GM23338 (cell line): Measurements from ENCODE around the gene LMNA. TPM values are rescaled to one million over a fixed set of nuclear protein-coding genes. Genes with fewer than 3 reads are reported as not detected.

Experiments
- ATAC-seq: fragments of 200-7000 bp; cut with Tn5 transposase; 3 replicates; pipeline ENCODE4 v1.9.1; 2020
- DNase-seq: peaks from one replicate; pipeline ENCODE4 v3.0.0-alpha.2; 2015; ENCODE audit warnings: low spot score
- H2AFZ ChIP-seq: fragments of 200-600 bp; sonication (generic); 2 replicates; pipeline ENCODE4 v1.8.0; 2016; ENCODE audit warnings: antibody characterized with exemption, mild to moderate bottlenecking, moderate library complexity
- H3F3A ChIP-seq: fragments of 200-600 bp; sonication (generic); replicated peaks from 2 replicates; pipeline ENCODE4 v1.8.0; 2017; ENCODE audit warnings: antibody characterized with exemption, mixed run types, low read depth
- H3K27ac ChIP-seq: fragments of 200-600 bp; sonication (generic); 2 replicates; pipeline ENCODE4 v1.6.1; 2016; ENCODE audit warnings: low read depth
- H3K27me3 ChIP-seq: fragments of 200-600 bp; sonication (generic); 2 replicates; pipeline ENCODE4 v1.8.0; 2016; ENCODE audit warnings: mild to moderate bottlenecking, mixed run types, moderate library complexity; ENCODE audit not compliant: insufficient read depth
- H3K36me3 ChIP-seq: fragments of 200-600 bp; sonication (generic); 2 replicates; pipeline ENCODE4 v1.8.0; 2016; ENCODE audit warnings: mild to moderate bottlenecking; ENCODE audit not compliant: insufficient read depth
- H3K4me1 ChIP-seq: fragments of 200-600 bp; sonication (generic); 2 replicates; pipeline ENCODE4 v1.8.0; 2016; ENCODE audit warnings: mild to moderate bottlenecking, moderate library complexity; ENCODE audit not compliant: insufficient read depth
- H3K4me2 ChIP-seq: fragments of 200-600 bp; sonication (generic); 2 replicates; pipeline ENCODE4 v1.7.1; 2017; ENCODE audit warnings: mixed run types
- H3K4me3 ChIP-seq: fragments of 200-600 bp; sonication (generic); 2 replicates; pipeline ENCODE4 v1.6.1; 2016; ENCODE audit warnings: mixed run types
- H3K79me2 ChIP-seq: fragments of 200-600 bp; sonication (generic); replicated peaks from 2 replicates; pipeline ENCODE4 v1.8.0; 2017; ENCODE audit warnings: mild to moderate bottlenecking; ENCODE audit not compliant: insufficient read depth
- H3K9me2 ChIP-seq: fragments of 200-600 bp; sonication (generic); 2 replicates; pipeline ENCODE4 v1.8.0; 2017; ENCODE audit not compliant: insufficient read depth
- H4K20me1 ChIP-seq: fragments of 200-600 bp; sonication (generic); replicated peaks from 2 replicates; pipeline ENCODE4 v1.8.0; 2017; ENCODE audit warnings: mild to moderate bottlenecking; ENCODE audit not compliant: insufficient read depth
- H3K27ac Mint-ChIP-seq: 2 replicates; pipeline ENCODE4 v1.8.0; 2020; ENCODE audit warnings: inconsistent platforms, mild to moderate bottlenecking, moderate library complexity, mixed read lengths
- H3K27me3 Mint-ChIP-seq: 3 replicates; pipeline ENCODE4 v1.8.0; 2022; ENCODE audit warnings: low read depth, mild to moderate bottlenecking, moderate library complexity, mixed read lengths, inconsistent platforms; ENCODE audit not compliant: insufficient read depth, poor library complexity
- H3K36me3 Mint-ChIP-seq: 3 replicates; pipeline ENCODE4 v1.8.0; 2021; ENCODE audit warnings: low read depth, mild to moderate bottlenecking, inconsistent platforms, moderate library complexity, mixed read lengths
- H3K4me1 Mint-ChIP-seq: 3 replicates; pipeline ENCODE4 v1.8.0; 2020; ENCODE audit warnings: mild to moderate bottlenecking, inconsistent platforms, mixed read lengths
- H3K4me3 Mint-ChIP-seq: 3 replicates; pipeline ENCODE4 v1.8.0; 2021; ENCODE audit warnings: moderate library complexity, mild to moderate bottlenecking, inconsistent platforms, mixed read lengths
- H3K9me3 Mint-ChIP-seq: 3 replicates; pipeline ENCODE4 v1.8.0; 2020; ENCODE audit warnings: moderate library complexity, mild to moderate bottlenecking, inconsistent platforms, mixed read lengths
- CREB1 ChIP-seq: fragments of 250-450 bp; sonication (Bioruptor Pico); IDR thresholded peaks from 2 replicates; pipeline ENCODE4 v1.5.0; 2020; ENCODE audit warnings: low read depth, mild to moderate bottlenecking, moderate library complexity
- CTCF ChIP-seq, 2 experiments: fragments of 200-600 bp in 1 of 2; sonication (generic) in 1 of 2; conservative IDR thresholded peaks; 2 replicates each; pipeline versions ENCODE4 v1.5.1 to v1.6.1; 2016 to 2017; ENCODE audit warnings: antibody characterized with exemption in 2 of 2, low read depth in 2 of 2, mild to moderate bottlenecking in 2 of 2, moderate library complexity in 1 of 2
- ETS1 ChIP-seq: IDR thresholded peaks from 2 replicates; pipeline ENCODE4 v1.6.1; 2016; ENCODE audit warnings: antibody characterized with exemption
- EZH2 ChIP-seq: fragments of 200-600 bp; sonication (generic); IDR thresholded peaks from one replicate; pipeline ENCODE4 v1.8.0; 2017; ENCODE audit warnings: antibody characterized with exemption, mild to moderate bottlenecking, low read depth; ENCODE audit not compliant: unreplicated experiment
- EZH2phosphoT487 ChIP-seq: fragments of 200-600 bp; sonication (generic); IDR thresholded peaks from one replicate; pipeline ENCODE4 v1.8.1; 2018; ENCODE audit warnings: antibody characterized with exemption; ENCODE audit not compliant: unreplicated experiment
- JUNB ChIP-seq: IDR thresholded peaks from one replicate; pipeline ENCODE4 v1.6.1; 2016; ENCODE audit warnings: antibody characterized with exemption; ENCODE audit not compliant: unreplicated experiment
- NANOG ChIP-seq: IDR thresholded peaks from 2 replicates; pipeline ENCODE4 v1.6.1; 2016; ENCODE audit warnings: antibody characterized with exemption, borderline replicate concordance
- POLR2AphosphoS5 ChIP-seq: IDR thresholded peaks from 2 replicates; pipeline ENCODE4 v1.6.1; 2016; ENCODE audit warnings: antibody characterized with exemption, low read depth
- REST ChIP-seq: IDR thresholded peaks from one replicate; pipeline ENCODE4 v1.6.1; 2018; ENCODE audit warnings: antibody characterized with exemption; ENCODE audit not compliant: unreplicated experiment
- STAT1 ChIP-seq: IDR thresholded peaks from one replicate; pipeline ENCODE4 v1.6.1; 2016; ENCODE audit warnings: antibody characterized with exemption; ENCODE audit not compliant: unreplicated experiment
- ZNF114 ChIP-seq: fragments of 250-450 bp; sonication (Bioruptor Pico); IDR thresholded peaks from 2 replicates; pipeline ENCODE4 v1.5.0; 2020; ENCODE audit warnings: mild to moderate bottlenecking, moderate library complexity
- ZNF331 ChIP-seq: fragments of 250-450 bp; sonication (Bioruptor Pico); IDR thresholded peaks from 2 replicates; pipeline ENCODE4 v1.5.0; 2020; ENCODE audit warnings: low read depth, mild to moderate bottlenecking, moderate library complexity
- ZNF462 ChIP-seq: fragments of 250-450 bp; sonication (Bioruptor Pico); IDR thresholded peaks from 2 replicates; pipeline ENCODE4 v1.5.0; 2020; ENCODE audit warnings: mild to moderate bottlenecking, moderate library complexity
- polyA plus RNA-seq: library from polyadenylated mRNA; unstranded; fragments of >200 nt; fragmentation: Nextera tagmentation; extraction: Ambion mirVana; gene quantifications from 2 replicates; pipeline ENCODE4 v1.2.1, GENCODE V29; 2016
- total RNA-seq: library from RNA; depleted of rRNA; stranded (reverse); fragments of >200 nt; shearing (Covaris generic); gene quantifications from 2 replicates; pipeline ENCODE4 v1.2.3, GENCODE V29; 2014

LMNA gene
- total and polyA plus RNA-seq, 2 experiments from 2014 or later: 35.5 to 56.3 TPM

- no peak overlapping the region for H3K27ac Mint-ChIP-seq
- Histone ChIP-seq H3K79me2 (no peaks in the 10 kb centered on the region), H4K20me1 (no peaks in the 10 kb centered on the region), H3K27me3 (no peaks in the 10 kb centered on the region), H3K9me2 (no peaks in the 10 kb centered on the region), H3F3A (peaks cover 4% of the 10 kb centered on the region; the same call in 1 of the 2 replicates), H3K4me1 (peaks cover 16% of the 10 kb centered on the region), H3K36me3 (no peaks in the 10 kb centered on the region), H2AFZ (no peak overlapping the region), H3K4me3 (no peak overlapping the region), H3K4me2 (no peak overlapping the region), H3K27ac (no peak overlapping the region)
- peaks cover 4% of the 10 kb centered on the region; the same call in 1 of the 3 replicates for H3K36me3 Mint-ChIP-seq
- no peaks in the 10 kb centered on the region for H3K9me3 Mint-ChIP-seq
- no peak for DNase-seq
- TF ChIP-seq ZNF114 (CRISPR knock-in tag) (no peak), EZH2phosphoT487 (no peak), STAT1 (no peak), REST (no peak), ZNF331 (CRISPR knock-in tag) (no peak), ETS1 (no peak), CTCF (conservative IDR thresholded peaks at IDR 0.05; ENCODE audit: low read depth in 2 of 2) (no peak), JUNB (no peak), CREB1 (CRISPR knock-in tag) (no peak), POLR2AphosphoS5 (no peak), EZH2 (no peak), ZNF462 (CRISPR knock-in tag) (no peak), NANOG (no peak)
- ATAC-seq: no peak
- no peak overlapping the region for H3K4me3 Mint-ChIP-seq
- H3K27me3 Mint-ChIP-seq: peaks cover 5% of the 10 kb centered on the region
- H3K4me1 Mint-ChIP-seq: peaks cover 18% of the 10 kb centered on the region
These were observed 50.6 kb downstream of the LMNA start for GRCh38 chr1:156165083-156165482.
